CD4-positive, alpha-beta T cell treated with Interleukin-17A for 4 hours (primary cell): Measurements from ENCODE around the gene PTGR3.

Source experiments
- DNase-seq: peaks from one replicate; pipeline ENCODE4 v3.0.0-alpha.2; 2020; ENCODE audit warnings: mixed read lengths

Gene PTGR3

DNA sequence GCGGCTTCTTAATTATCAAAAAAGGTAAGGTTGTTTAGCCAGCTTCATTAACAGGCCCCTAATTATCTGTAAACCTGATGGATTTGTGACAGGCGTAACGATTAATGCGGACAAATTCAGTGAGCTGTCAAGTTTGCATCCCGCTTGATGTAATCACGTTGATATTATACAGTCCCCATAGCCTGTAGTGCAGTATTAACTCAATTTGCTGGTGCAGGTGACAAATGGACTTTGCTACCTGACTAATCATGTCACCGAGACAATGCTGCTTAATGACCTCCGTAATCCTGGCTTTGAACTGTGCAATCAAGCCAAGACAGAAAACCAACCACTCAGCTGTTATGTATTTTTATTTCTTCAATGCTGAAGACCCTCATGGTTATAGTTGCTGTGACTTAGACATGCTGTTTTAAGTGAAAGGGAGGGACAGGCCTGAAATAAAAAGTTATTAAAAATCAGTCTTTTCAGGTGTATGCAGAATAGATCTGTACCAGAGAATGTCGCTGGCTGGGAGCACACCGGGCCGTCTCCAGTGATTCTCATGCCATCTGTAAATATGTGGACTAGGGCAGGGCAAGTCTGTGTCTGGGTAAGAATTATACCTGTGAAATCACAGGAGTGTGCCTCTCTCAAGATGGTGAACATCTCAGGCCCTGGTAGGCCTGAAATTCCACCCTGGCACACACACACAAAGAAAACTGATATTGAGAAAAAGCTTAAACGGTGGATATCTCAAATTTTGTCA is 6.0 kb upstream of the PTGR3 start:
- DNase-seq, result no peak

DNA sequence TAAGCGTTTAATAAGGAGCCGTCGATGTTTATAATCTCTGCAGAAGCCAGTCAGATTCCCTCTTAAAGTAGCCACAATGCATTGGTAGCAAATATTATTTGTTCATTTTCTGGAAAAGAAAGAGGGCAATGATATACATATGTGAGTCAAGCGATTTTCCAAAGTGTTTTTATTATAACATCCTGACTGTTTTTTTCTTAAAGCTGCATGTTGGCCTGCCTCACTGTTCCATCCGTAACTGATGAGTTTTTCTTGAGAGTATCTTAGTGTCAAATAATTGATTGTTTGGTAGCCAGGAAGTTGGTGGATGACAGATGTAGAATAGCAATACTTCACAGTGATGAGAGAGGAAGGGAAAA is 5.4 kb upstream of the PTGR3 start:
- DNase-seq, result no peak

- DNase-seq, result no peak
These were observed 4.8 kb upstream of the PTGR3 start for GRCh38 chr18:75213611-75214331.

DNA sequence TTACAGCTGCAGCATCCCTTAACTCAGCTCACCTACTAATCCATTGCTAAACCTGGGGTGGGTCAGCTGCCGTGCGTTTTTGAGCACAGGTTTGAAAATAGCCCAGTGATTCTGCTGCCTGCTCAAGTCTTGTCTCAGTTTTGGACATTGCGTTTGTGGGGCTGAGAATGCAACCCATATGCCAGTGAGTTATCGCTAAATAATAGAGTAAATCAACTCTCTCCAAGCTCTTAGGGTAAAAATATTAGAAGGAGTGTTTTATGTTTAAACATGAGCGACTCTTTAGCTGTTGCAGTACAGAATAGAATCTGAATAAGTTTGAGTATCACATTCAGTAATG is 3.8 kb upstream of the PTGR3 start:
- DNase-seq, result no peak

DNA sequence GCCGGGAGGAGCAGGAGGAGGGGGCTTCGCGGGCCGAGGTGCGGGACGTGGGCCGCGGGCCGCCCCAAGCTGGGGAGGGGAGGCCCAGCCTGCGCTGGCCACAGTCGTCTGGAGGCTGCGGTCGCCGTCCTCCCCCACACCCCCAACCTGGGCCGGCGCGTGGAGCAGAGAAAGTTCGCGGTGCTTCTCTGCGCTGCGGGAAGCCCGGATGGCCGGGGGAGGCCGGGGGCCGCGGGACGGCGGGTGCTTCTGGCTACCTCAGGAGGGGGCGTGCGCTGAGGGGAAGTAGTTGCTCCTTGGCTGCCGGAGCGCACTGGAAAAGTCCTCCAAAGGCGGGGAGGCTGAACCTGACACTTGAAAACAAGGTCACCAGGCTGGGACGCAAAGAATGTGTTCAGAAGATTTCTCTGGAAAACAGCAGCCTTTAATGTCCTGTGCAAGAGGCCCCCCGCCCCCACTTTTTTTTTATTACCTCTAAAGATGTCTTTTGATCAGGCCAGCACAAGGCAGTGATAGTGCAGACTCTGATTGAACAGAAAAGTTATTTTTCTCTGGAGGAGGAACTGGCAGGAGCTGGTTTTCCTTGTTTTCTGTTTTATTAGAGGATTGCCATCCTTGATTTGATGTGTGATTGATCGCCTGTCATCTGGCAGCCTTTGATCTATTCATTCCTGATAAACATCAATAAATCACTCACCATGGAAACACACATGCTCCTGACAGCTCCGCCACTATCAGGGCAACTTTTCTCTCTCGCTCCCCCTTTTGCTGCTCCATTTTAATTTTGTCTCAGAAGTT is 3.2 kb upstream of the PTGR3 start:
- peak; percentile 42 for DNase-seq

GRCh38 chr18:75211626-75211952 is 2.6 kb upstream of the PTGR3 start:
- DNase-seq, result peak; percentile 38

DNA sequence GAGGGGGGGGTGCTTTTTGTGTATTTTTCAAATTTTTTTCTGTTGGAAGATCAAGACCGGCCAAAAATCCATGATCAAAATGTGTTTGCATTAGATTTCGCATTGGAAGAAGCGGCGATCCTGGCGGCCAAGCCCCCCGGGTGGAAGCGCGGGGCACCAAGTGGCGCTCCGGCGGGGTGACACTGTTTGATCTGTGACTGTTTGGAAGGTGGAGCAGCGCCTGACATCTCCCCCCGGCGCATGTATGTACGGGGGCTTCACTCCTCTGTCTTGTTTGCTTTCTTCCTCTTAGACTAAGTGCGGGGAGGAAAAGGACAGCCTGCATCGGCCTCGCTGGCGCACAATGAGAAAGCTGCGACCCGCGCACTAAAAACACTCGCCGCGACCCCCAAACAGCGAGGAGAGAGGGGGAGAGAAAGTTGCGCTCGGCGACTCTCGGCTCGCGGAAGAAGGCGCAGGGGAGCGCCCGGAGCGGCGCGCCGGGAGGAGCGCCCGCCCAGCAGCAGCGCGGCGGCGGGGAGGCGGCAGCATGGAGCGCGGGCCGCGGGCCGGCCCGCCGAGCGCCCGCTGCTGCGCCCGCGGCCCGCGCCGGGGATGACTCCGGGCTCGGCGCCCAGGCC is 2.2 kb upstream of the PTGR3 start:
- peak; percentile 50 for DNase-seq

- peak; percentile 70 for DNase-seq
These were observed 1.5 kb upstream of the PTGR3 start, which contains the start of gene TSHZ1 for GRCh38 chr18:75210274-75211001. TSS of gene TSHZ1 (plus strand) at chr18:75210797. CDS start at chr18:75211877, 1,080 bp downstream.

DNA sequence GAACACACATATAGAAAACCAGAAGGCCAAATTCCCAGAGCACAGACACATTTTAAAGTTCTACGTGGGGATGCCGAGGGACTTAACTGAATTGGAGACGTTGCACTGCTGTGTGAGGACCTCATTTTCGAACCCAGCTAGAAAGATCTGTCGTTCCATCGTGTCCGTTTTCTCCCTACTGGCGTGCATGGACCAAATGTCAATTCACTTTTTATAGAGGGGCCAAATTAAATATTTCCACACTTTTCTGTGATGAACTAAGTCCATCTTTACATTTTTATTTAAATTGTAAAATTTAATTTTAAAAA is 966 bp upstream of the PTGR3 start:
- DNase-seq, result no peak

GRCh38 chr18:75208836-75209128 is 157 bp downstream of the PTGR3 start:
- DNase-seq, result no peak

DNA sequence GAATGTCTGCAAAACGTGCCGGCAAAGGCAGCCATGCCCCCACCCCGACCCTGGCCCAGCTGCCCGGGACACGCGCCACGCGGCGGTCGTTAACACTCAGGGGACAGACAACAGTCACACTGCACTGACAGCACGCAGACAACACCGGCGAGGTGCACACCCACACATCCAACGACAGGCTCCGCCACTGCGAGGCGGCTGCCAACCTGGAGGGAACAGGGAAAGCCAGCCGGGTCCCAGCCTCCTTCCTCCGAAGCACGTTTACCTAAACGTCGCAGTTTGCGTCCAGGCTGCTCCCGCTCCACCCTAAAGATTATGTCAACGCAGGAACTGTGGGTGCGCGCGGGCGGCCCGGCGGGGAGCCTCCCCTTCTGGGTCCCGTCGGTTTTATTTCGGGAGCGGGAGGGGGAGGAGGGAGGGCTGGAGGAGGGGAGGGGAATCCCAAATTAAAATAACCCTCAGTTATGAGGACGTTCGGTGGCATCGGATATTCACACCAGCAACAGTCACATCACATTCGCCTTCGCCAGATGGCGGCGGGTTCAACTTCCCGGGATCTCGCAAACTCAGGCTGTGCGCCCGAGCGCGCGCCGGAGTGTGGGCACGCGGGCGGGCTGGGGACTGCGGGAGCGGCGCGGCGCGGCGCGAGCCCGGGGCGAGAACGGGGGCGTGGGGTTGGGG is 644 bp downstream of the PTGR3 start:
- DNase-seq, result peak; percentile 58

DNA sequence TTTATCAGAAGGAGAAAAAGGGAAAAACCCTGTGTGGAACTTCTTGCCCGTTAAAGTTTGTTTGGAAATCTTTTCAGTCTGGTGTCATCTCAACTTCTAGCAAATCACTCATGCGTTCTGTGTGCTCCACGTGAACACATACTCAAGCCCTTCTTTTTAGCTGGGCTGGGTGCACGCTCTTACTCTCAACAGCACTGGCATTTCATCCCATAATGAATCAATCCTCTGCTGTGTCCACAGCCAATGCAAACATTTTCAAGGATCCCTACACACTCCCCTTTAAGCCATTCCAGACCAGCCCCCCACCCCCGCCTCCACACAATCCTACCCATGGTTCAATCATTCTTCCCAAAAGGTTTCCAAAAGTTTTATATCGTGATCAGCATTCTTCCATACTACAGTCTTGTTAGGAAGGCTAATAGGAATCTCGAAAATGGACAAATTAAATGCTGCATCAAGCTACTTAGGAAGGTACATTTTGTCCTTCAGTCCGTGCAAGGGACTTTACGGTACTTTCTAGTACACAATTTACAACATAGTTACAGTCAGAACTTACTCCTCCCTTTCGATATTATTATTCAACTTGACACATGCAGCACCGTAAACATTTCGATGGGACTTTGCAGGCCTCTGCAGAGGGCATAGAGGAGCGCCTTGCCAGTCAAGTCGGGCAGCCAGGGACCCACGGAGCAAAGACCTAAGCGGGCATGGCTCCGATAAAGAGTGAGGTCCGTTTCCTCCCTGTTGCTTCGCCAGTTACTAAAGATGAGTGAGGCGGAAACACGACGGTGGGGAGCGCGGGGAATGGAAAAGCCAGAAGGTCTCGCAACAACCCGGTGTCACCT is 1.4 kb downstream of the PTGR3 start:
- no peak for DNase-seq

DNA sequence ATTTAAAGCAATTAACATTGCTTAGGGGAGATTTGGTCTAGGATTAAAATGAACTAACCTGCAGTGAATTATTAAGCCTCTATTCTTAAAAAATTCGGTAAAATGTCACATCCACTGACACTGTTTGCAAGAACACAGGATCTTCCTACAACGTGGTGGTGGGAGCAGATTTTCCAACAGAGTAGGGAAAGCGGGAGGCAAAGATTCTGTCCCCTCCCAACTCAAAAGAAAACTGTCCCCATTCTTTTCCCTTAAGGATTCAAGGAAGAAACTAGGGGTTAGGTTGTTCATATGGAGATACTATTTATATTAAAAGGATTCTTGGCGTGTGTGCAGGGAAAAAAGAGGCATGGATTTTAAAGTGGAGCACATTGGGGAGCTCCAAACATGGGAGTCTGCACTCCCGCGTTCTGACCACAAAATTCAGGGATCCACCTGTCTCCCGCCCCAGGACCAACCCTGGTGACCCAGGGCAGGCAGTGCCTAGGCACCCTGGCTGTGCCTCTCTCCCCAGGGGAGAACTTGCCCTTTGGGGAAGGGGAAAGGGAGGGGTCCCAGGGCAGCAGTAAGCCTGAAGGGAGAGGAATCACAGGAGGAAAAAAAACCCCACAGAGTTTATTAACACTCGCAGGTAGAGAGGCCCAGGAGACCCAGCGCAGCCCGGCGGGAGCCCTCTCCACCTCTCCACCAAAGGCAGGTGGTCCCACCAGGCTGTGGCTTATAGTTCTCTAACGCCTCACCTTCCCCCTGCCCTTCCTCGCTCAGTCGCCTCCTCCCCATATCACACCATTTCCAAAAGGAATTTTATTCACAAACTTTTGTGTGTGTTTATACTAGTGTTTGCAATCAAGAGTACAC is 2.3 kb downstream of the PTGR3 start:
- no peak for DNase-seq

GRCh38 chr18:75205514-75206132 is 3.3 kb downstream of the PTGR3 start:
- DNase-seq, result no peak

DNA sequence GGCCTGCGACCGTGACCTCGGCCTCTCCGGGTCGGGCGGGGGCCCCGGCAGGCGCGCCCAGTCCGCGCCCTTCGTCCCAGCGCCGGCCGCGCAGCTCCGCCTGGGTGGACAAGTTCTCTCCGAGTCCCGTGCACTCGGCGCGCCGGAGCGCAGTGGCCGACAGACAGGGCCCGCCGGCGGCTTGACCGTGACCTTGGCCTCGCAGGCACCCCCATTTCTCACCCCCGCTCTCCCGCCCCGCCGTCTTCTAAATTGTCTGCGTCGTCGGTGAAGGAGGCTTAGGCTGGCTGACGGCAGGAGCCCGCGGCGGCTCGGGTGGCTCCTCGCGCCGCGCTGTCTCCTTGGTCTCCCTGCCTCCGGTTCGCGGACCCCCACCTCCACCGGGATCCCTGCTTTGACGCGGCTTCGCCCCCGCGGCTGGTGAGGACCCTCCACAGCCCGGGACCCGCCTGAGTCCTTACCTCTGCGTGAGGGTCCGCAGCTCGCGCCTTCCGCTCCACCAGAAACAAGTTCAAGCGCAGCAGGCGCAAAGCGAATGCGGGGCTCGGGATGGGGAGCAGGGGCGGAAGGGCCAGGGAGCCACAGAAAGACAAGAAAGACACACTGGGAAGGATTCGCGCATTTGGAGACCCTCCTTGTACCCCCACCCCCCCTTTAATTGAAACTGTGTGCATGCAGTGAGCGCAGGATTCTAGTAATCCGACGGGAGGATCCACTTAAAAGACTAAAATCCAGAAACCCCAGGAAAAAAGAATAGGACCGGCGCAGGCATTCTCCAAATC is 4.0 kb downstream of the PTGR3 start:
- no peak for DNase-seq

- DNase-seq, result no peak
These were observed 4.6 kb downstream of the PTGR3 start for GRCh38 chr18:75204269-75204731.

DNA sequence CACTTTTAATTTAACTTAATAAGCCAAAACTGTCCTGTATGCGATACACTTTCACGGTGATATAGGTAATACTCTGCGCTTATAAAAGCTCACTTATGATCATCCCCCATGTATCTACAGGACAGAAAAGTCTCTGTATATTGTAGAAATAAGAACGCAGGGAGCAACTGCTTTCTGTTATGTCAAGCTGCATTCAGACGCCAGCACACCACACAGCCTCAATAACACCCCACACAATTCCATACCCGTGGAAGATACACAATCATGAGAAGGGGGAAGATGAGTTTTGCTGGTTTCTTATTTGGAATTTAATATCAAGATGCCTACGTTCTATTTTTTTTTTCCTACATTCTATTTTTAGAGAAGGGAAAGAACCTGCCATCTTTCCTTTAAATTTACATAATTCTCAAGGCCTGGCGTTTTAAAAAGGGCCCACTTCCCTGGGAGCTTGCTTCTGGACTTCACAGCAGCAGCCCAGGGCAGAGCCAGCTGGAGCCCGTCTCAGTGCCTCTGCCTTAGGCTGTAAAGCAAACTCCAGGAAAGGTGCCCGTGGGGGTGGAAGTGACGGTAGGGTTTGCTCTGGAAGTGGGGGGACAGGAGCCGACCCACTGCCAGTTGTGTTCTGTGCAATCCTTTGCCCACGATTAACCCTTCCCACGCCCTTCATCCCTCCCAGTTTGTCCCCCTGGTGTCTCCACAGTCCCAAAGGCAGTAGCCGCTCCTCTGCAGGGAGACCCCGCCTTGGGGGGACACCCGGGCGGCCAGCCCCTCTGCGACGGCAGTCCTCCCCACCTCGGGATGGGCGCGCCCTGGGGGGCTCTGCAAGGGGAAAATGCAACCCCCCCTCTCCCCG is 5.3 kb downstream of the PTGR3 start:
- DNase-seq, result no peak

DNA sequence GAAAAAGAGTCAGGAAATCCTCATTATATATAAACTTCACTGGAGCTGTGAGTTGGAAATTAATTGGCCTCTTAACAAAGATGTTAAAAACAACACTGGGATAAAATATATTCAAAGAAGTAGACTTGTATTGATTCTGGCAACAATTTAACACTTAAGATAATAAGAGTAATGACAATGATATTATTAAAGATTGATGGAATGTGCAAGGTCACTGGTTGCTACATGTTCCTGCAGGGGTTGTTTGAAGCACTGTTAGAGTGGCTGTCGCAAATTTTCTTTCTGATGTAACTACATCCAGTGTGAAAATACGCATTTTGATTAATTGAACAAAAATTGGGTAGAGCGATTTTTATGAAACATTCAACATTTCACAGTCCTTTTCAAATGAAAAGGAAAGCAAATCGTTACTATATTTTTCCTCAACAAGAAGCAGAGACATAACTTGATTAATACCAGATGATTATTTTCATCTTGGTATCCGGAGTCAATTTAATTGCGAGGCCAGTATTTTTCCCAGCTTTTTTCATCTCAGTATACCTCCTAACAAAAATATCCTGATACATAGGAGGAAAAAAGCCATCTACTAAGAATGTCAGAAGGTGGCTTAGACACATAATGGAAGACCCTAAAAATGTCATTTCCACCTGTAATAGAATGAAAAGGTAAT is 6.1 kb downstream of the PTGR3 start:
- DNase-seq, result no peak
